PC-9 (cell line): Measurements from ENCODE around the gene KIAA0232.

Source experiments
- CTCF ChIP-seq: fragments of 200-600 bp; sonication (generic); conservative IDR thresholded peaks from 2 replicates; pipeline ENCODE4 v1.6.1; 2017; ENCODE audit warnings: mixed run types, antibody characterized with exemption, mild to moderate bottlenecking, moderate library complexity
- EZH2 ChIP-seq: fragments of 200-600 bp; sonication (generic); IDR thresholded peaks from 2 replicates; pipeline ENCODE4 v1.8.0; 2017; ENCODE audit warnings: antibody characterized with exemption, low read depth

GRCh38 chr4:6751611-6752485 lies 30.7 kb upstream of the KIAA0232 start:
- TF ChIP-seq CTCF (no peak), EZH2 (no peak)
